Fibroblast of pulmonary artery (primary cell): ENCODE measurements around the gene CAPN9.

Source experiments
- DNase-seq: peaks from one replicate; pipeline ENCODE4 v3.0.0-alpha.2; 2010; ENCODE audit warnings: low read depth
- H3K4me3 ChIP-seq: replicated peaks from 2 replicates; pipeline ENCODE4 v1.5.1; 2011; ENCODE audit warnings: low read depth, mild to moderate bottlenecking, control low read depth, low read length, moderate library complexity
- TF ChIP-seq, protein P1 (sequence below): IDR thresholded peaks from 2 replicates; pipeline ENCODE4 v1.5.1; 2011; ENCODE audit warnings: mild to moderate bottlenecking, control low read depth, low read length, inconsistent platforms; ENCODE audit errors: missing control alignments

CAPN9 gene

DNA sequence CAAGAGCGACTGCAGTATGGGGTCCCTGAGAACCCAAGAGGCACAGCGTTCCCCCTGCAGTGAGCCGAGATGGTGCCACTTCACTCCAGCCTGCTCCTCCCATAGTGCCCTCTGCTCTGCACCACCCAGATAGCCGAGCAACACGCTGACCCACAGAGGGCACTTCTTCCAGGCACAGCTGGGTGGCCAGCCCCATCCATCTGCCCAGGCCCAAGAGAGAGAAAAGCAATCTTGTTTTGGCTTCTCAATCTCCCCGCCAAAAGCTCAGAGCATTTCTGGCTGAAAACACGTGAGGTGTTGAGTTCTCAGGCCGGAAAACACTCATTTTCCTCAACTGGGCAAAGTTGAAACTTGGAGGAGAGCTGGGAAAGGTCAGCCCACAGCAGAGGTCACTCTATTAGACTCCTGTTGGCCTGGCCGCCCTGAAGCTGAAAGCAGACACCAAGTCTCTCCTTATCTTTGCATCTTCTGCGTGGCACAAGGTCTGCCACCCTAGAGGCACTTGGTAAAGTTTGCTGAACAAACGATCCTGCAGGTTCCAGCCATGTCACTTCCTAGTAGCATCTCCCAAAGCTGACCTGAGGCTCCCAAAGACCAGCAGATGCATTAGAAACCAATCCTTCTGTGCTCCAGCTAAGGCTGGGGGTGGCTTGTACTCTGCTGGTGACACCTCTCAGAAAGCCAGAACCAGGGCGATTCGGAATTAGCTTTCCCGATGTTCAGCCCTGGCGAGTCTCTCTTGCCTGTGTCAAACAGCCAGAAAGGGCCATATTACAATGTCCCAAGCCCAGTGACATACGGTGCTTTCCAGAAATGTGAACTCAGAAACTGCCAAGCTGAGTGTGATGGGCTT is 10.9 kb downstream of the CAPN9 start:
- H3K4me3 ChIP-seq: no peak overlapping the region
- no peak for DNase-seq
- TF ChIP-seq, protein P1, sequence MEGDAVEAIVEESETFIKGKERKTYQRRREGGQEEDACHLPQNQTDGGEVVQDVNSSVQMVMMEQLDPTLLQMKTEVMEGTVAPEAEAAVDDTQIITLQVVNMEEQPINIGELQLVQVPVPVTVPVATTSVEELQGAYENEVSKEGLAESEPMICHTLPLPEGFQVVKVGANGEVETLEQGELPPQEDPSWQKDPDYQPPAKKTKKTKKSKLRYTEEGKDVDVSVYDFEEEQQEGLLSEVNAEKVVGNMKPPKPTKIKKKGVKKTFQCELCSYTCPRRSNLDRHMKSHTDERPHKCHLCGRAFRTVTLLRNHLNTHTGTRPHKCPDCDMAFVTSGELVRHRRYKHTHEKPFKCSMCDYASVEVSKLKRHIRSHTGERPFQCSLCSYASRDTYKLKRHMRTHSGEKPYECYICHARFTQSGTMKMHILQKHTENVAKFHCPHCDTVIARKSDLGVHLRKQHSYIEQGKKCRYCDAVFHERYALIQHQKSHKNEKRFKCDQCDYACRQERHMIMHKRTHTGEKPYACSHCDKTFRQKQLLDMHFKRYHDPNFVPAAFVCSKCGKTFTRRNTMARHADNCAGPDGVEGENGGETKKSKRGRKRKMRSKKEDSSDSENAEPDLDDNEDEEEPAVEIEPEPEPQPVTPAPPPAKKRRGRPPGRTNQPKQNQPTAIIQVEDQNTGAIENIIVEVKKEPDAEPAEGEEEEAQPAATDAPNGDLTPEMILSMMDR: no peak

DNA sequence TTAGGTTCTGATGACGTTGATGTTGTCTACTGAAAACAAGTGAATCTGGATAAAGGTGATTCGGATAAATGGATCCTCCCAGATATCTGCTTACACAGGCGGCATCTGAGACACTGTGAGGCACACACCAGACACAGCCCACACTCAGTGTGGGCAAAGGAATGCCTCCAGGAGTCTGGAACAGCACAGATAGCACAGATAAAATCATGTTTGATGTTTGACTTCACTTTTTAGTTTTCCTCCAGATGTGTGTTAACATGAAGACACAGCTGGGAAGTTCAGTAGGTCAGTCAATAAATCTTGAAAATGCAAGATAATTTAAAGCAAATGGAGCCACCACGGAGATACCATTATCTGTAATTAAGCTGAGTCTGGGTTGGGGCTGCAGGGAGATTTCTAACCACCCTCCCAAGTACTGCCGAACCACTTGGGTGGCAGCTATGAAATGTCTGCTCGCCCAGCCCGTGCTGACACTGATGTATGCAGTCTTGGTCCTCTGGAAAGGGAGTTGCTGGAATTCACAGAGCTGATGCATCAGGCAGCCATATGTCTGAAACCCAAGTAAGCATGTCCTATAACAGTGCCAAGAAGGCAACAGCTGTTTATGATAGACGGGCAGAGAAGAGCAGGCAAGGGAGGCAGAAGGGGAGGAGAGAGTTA is 11.7 kb downstream of the CAPN9 start:
- no peak for DNase-seq
- TF ChIP-seq, protein P1: no peak
- no peak overlapping the region for H3K4me3 ChIP-seq

DNA sequence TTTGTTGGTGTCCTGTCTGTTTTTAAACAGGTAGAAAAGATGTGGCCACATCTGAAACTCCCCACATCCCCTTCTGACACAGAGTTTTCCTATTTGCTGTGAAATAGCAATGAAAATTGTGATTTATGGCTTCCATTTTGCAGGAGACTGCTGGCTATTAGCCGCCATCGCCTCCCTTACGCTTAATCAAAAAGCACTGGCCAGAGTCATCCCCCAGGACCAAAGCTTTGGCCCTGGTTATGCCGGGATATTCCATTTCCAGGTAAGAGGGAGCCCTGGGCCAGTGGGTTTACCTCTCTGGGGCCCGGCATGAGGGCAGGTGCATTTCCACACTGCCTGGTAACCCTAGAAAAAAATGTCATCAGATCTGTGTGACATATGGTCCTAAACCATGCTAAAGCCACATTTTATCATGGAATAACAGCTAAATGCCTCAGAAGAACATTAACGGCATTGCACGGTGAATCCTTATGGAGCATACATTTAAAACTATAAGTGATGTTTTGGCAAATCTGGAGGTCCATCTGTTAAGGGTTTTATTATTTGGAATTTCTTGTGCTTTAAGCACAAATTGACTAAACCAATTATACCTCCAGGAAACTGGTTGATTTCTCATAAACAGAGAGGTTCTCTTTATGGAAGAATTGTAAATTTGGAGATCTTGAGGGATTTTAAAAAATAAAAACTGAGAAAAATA is 12.3 kb downstream of the CAPN9 start:
- TF ChIP-seq, protein P1: no peak
- H3K4me3 ChIP-seq: no peak overlapping the region
- no peak for DNase-seq

DNA sequence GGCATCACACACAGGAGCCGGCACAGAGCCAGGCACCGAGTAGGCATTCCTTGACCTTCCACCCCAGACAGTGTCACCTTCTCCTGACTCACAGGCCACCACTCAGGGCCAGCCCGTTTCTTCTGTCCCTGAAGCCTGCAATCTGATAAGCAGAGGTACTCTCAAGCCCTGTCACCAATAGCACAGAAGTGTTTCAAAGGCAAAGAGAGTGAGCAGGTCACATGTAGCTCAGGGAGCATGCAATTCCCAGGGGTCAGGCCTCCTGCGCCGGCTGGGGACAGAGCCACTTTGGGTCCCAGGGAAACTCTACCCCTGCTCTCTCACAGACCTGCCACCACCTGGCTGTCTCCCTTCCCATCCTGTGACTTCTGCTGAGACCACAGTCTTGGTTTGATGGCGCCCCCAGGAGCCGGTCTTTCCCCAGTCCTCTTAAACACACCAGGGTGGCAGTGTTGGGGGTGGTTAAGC is 13.2 kb downstream of the CAPN9 start:
- no peak for DNase-seq
- no peak overlapping the region for H3K4me3 ChIP-seq

DNA sequence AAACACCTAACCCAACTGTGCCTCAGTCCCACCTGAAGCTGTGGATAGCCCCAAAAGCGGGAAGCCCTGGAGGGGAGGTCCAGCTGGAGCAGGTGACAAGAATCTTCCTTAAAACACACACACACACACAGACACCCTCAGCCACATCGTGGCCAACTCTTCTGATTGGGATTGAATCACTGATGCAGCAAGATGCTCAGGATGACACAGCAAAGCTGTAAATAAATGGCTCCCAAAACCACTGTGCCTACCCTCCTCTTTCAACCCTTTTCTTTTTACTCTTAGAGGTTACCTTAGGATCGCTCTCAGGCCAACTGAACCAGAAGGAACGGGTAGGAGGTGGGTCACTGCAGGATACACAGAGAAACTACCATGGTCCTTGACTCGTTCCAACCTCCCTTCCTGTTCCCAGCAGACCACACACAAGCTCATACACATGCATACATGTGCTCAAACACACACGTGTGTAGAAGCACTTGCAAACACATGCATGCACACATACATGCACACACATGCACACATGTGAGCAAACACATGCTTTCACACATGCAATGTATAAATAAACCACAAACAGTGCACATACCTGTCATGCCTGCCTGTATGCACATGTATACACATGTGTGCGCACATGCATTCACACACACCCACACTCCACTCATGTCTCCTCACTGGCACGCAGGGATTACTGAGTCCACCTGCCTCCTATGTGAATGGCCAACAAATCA is 14.4 kb downstream of the CAPN9 start:
- TF ChIP-seq, protein P1: no peak
- no peak for DNase-seq
- no peak overlapping the region for H3K4me3 ChIP-seq

More for the DNA sequence above, 13.2 kb downstream of the CAPN9 start:
- TF ChIP-seq, protein P1: no peak

DNA sequence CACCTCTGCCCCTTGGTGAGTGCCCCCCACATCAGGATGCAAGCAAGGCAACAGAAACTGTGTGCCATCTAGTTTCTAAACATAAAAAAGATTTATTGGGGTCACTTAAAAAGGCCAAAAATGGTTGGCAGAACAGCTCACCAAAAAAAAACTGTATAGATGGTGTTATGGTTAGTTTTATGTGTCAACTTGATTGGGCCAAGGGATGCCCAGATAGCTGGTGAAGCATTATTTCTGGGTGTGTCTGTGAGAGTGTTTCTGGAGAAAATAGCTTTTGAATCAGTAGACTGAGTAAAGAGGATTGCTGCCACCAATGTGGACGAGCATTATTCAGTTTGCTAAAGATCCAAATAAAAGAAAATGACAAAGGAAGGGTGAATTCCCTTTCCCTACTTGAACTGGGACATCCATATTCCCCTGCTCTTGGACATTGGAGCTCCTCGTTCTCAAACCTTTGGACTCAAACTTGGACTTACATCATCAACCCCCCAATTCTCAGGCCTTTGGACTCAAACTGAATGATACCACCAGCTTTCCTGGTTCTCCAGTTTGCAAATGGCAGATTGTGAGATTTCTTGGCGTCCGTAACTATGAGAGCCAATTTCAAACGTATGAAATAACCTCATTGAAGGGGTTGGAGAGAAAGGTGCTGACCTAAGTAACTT is 16.9 kb downstream of the CAPN9 start:
- DNase-seq: no peak
- H3K4me3 ChIP-seq: no peak overlapping the region
- TF ChIP-seq, protein P1: no peak
